HepG2 (cell line): ENCODE results near the gene GFRA1. TPM values are rescaled to one million over a fixed set of nuclear protein-coding genes. Genes with fewer than 3 reads are reported as not detected.

Experiments used
- ATAC-seq: fragments of 200-7000 bp; cut with Tn5 transposase; 3 replicates; pipeline ENCODE4 v1.9.1; 2020; ENCODE audit warnings: mild to moderate bottlenecking, moderate library complexity
- BruUV-seq: library from RNA; stranded (reverse); fragments of 400-500 nt; replicated peaks from 2 replicates; lab custom pipeline; 2021; lab: Mats Ljungman, UMichigan
- CTCF ChIA-PET: fragments of 300-600 bp; formaldehyde crosslinking; extraction: SDS; loops from one replicate; lab custom pipeline; 2021; ENCODE audit warnings: low total read pairs, inconsistent platforms, low intra/inter-chr PET ratio; lab: Yijun Ruan, JAX
- POLR2A ChIA-PET: fragments of 350-600 bp; sonication (Branson Sonifier 250); formaldehyde crosslinking; loops from one replicate; lab custom pipeline; 2020; ENCODE audit warnings: antibody characterized with exemption, inconsistent platforms; lab: Yijun Ruan, JAX
- DNase-seq: peaks from one replicate; pipeline ENCODE4 v3.0.0-alpha.2; 2015; ENCODE audit warnings: low spot score
- FAIRE-seq: peaks from 3 replicates; lab custom pipeline; 2011; peaks lifted over from hg19 to GRCh38; lab: Jason Lieb, UNC
- H2AFZ ChIP-seq: one replicate; pipeline ENCODE4 v1.6.1; 2011; ENCODE audit warnings: low read length, inconsistent platforms
- H3K27ac ChIP-seq: fragments of 300-600 bp; 3 replicates; pipeline ENCODE4 v1.8.0; 2011; ENCODE audit warnings: mixed run types, mild to moderate bottlenecking, mixed read lengths, low read length, inconsistent platforms; ENCODE audit not compliant: insufficient read depth; ENCODE audit errors: extremely low read length
- H3K27me3 ChIP-seq, 2 experiments: fragments of 200-600 bp in 1 of 2; 2 replicates in 1 of 2; 3 replicates in 1 of 2; pipeline versions ENCODE4 v1.6.0 to v1.8.0; 2011; ENCODE audit warnings: low read length in 2 of 2, mild to moderate bottlenecking in 2 of 2, moderate library complexity in 2 of 2, inconsistent platforms in 1 of 2; ENCODE audit not compliant: insufficient read depth in 2 of 2, control insufficient read depth in 1 of 2
- H3K36me3 ChIP-seq, 2 experiments: fragments of 200-600 bp in 1 of 2; replicated peaks in 1 of 2; 2 replicates in 1 of 2; 3 replicates in 1 of 2; pipeline versions ENCODE4 v1.5.1 to v1.8.0; 2011; ENCODE audit warnings: low read length in 2 of 2, inconsistent platforms in 1 of 2; ENCODE audit not compliant: insufficient read depth in 2 of 2, control insufficient read depth in 1 of 2
- H3K4me1 ChIP-seq: 2 replicates; pipeline ENCODE4 v1.5.1; 2012; ENCODE audit warnings: low read length, inconsistent platforms; ENCODE audit not compliant: insufficient read depth
- H3K4me2 ChIP-seq: 2 replicates; pipeline ENCODE4 v1.6.0; 2011; ENCODE audit warnings: low read depth, low read length, inconsistent platforms
- H3K4me3 ChIP-seq, 3 experiments: fragments of 200-600 bp in 1 of 3; sonication (generic), shearing (Covaris generic) in 1 of 3; replicated peaks in 1 of 3; 2 replicates each; pipeline ENCODE4 v1.5.1; 2011 to 2016; ENCODE audit warnings: low read length in 3 of 3, inconsistent platforms in 2 of 3, low read depth in 2 of 3, mild to moderate bottlenecking in 2 of 3, control low read depth in 1 of 3, mixed read lengths in 1 of 3; ENCODE audit not compliant: insufficient read depth in 1 of 3
- H3K79me2 ChIP-seq: one replicate; pipeline ENCODE4 v1.6.1; 2011; ENCODE audit warnings: low read length, inconsistent platforms; ENCODE audit not compliant: insufficient read depth
- H3K9ac ChIP-seq: 2 replicates; pipeline ENCODE4 v1.6.0; 2011; ENCODE audit warnings: mild to moderate bottlenecking, low read depth, low read length, inconsistent platforms; ENCODE audit not compliant: insufficient read depth
- H3K9me3 ChIP-seq: 2 replicates; pipeline ENCODE4 v1.5.1; 2012; ENCODE audit warnings: mild to moderate bottlenecking, low read length
- H4K20me1 ChIP-seq: 2 replicates; pipeline ENCODE4 v1.6.0; 2011; ENCODE audit warnings: inconsistent platforms, mild to moderate bottlenecking, low read length, moderate library complexity; ENCODE audit not compliant: insufficient read depth
- BCL6 ChIP-seq: IDR thresholded peaks from 2 replicates; pipeline ENCODE4 v1.6.1; 2016; ENCODE audit warnings: missing genetic modification reagents, missing compliant biosample characterization
- BORCS8-MEF2B ChIP-seq: sonication (generic); formaldehyde crosslinking; IDR thresholded peaks from 2 replicates; pipeline ENCODE4 v1.8.0; 2022; ENCODE audit warnings: mild to moderate bottlenecking, missing genetic modification reagents
- CAMTA2 ChIP-seq: sonication (generic); formaldehyde crosslinking; IDR thresholded peaks from 2 replicates; pipeline ENCODE4 v1.4.0; 2020; ENCODE audit warnings: mild to moderate bottlenecking, missing genetic modification reagents, borderline replicate concordance
- CBX5 ChIP-seq: sonication (generic); formaldehyde crosslinking; IDR thresholded peaks from 2 replicates; pipeline ENCODE4 v1.4.0; 2020; ENCODE audit warnings: missing genetic modification reagents, borderline replicate concordance
- FOXK1 ChIP-seq: sonication (generic); formaldehyde crosslinking; IDR thresholded peaks from 2 replicates; pipeline ENCODE4 v1.4.0; 2020; ENCODE audit warnings: low read depth, missing genetic modification reagents, borderline replicate concordance
- HNRNPUL1 ChIP-seq: fragments of 200-400 bp; formaldehyde crosslinking; IDR thresholded peaks from 2 replicates; pipeline ENCODE4 v1.6.1; 2017; ENCODE audit warnings: low read depth, mild to moderate bottlenecking, low read length, moderate library complexity
- KAT7 ChIP-seq: IDR thresholded peaks from 2 replicates; pipeline ENCODE4 v1.6.1; 2018; ENCODE audit warnings: borderline replicate concordance, missing compliant biosample characterization
- NFRKB ChIP-seq: fragments of 450-650 bp; IDR thresholded peaks from 2 replicates; pipeline ENCODE4 v1.6.1; 2017
- ONECUT2 ChIP-seq: sonication (generic); formaldehyde crosslinking; IDR thresholded peaks from 2 replicates; pipeline ENCODE4 v1.4.0; 2020; ENCODE audit warnings: missing genetic modification reagents
- SALL1 ChIP-seq: sonication (generic); formaldehyde crosslinking; IDR thresholded peaks from 2 replicates; pipeline ENCODE4 v1.8.0; 2022; ENCODE audit warnings: mild to moderate bottlenecking, missing genetic modification reagents
- SOX13 ChIP-seq, 3 experiments: fragments of 450-650 bp in 1 of 3; sonication (generic) in 1 of 3; formaldehyde crosslinking in 1 of 3; IDR thresholded peaks in 2 of 3; conservative IDR thresholded peaks in 1 of 3; 2 replicates each; pipeline versions ENCODE4 v1.5.0 to v1.6.1; 2016 to 2020; ENCODE audit warnings: antibody characterized with exemption in 1 of 3, mild to moderate bottlenecking in 1 of 3, missing compliant biosample characterization in 1 of 3, missing genetic modification reagents in 1 of 3, moderate library complexity in 1 of 3
- ZNF34 ChIP-seq: sonication (generic); formaldehyde crosslinking; IDR thresholded peaks from 2 replicates; pipeline ENCODE4 v1.4.0; 2020; ENCODE audit warnings: mild to moderate bottlenecking, missing genetic modification reagents, borderline replicate concordance
- ZNF550 ChIP-seq: sonication (generic); formaldehyde crosslinking; IDR thresholded peaks from 2 replicates; pipeline ENCODE4 v1.4.0; 2020; ENCODE audit warnings: mild to moderate bottlenecking, missing genetic modification reagents, borderline replicate concordance
- ZNF75D ChIP-seq: sonication (generic); formaldehyde crosslinking; IDR thresholded peaks from 2 replicates; pipeline ENCODE4 v1.8.1; 2023; ENCODE audit warnings: missing genetic modification reagents, mild to moderate bottlenecking, borderline replicate concordance
- ZNF782 ChIP-seq: sonication (generic); formaldehyde crosslinking; IDR thresholded peaks from 2 replicates; pipeline ENCODE4 v1.4.0; 2020; ENCODE audit warnings: missing genetic modification reagents, mild to moderate bottlenecking, borderline replicate concordance
- WGBS: methylation state at CpG from one replicate; pipeline ENCODE4 v1.1.6; 2017; ENCODE audit warnings: low lambda C conversion rate; 5-methylcytosine and 5-hydroxymethylcytosine counted together
- in situ Hi-C: cut with HindIII; loops from 2 replicates; pipeline ENCODE4 v1.10.0; 2017; ENCODE audit warnings: low pct_unique_long_range_greater_than_20kb; ENCODE audit not compliant: extremely low pct_ligation_motif_present
- intact Hi-C: fragments of 100-400 bp; cut with micrococcal nuclease; formaldehyde crosslinking; loops from one replicate; pipeline ENCODE4 v1.10.0; 2022; ENCODE audit not compliant: unreplicated experiment
- polyA plus RNA-seq, 8 experiments: library from polyadenylated mRNA; depleted of rRNA in 3 of 8; stranded (reverse) in 7 of 8; unstranded in 1 of 8; fragments of >200 nt; fragmentation: Illumina TruSeq in 4 of 8; extraction: Trizol in 4 of 8; gene quantifications; 2 replicates each; pipeline versions ENCODE4 v1.2.1 to v1.2.3, GENCODE V29; 2011 to 2016; ENCODE audit warnings: low read depth in 4 of 8, missing spikeins in 1 of 8, mixed read lengths in 1 of 8; ENCODE audit not compliant: insufficient read depth in 1 of 8
- total RNA-seq, 5 experiments: library from RNA; depleted of rRNA; stranded (reverse); fragments of >200 nt; fragmentation: Illumina TruSeq; extraction: Trizol; gene quantifications; 2 replicates each; pipeline ENCODE4 v1.2.3, GENCODE V29; 2016; ENCODE audit warnings: low read depth in 1 of 5
- TF ChIP-seq, protein P1 (sequence below): sonication (generic); formaldehyde crosslinking; IDR thresholded peaks from 2 replicates; pipeline ENCODE4 v1.9.0; 2021; ENCODE audit warnings: missing genetic modification reagents, borderline replicate concordance
- TF ChIP-seq, protein P2 (sequence below): sonication (generic); formaldehyde crosslinking; IDR thresholded peaks from 2 replicates; pipeline ENCODE4 v1.8.0; 2022; ENCODE audit warnings: low read depth, missing genetic modification reagents

The GFRA1 gene
- total and polyA plus RNA-seq, 2 of the 13 experiments (the other 11 are each of a cell fraction or from before 2014, with no cell fraction given), result not detected

- no TSS peak for BruUV-seq
- Histone ChIP-seq H3K27me3 (no peaks in the 10 kb centered on the region), H3K4me3 (no peak overlapping the region), H3K9ac (no peak overlapping the region), H3K4me1 (no peaks in the 10 kb centered on the region), H3K9me3 (no peaks in the 10 kb centered on the region)
- in situ Hi-C loops (no loop called here), intact Hi-C loops (no loop called here)
- no peak for DNase-seq
- ChIA-PET CTCF (no interaction called here), POLR2A (no interaction called here)
- TF ChIP-seq ZNF34 (CRISPR knock-in tag), result no peak
- TF ChIP-seq CBX5 (CRISPR knock-in tag), result no peak
- TF ChIP-seq ZNF782 (CRISPR knock-in tag), result no peak
- no peak for TF ChIP-seq ONECUT2 (CRISPR knock-in tag)
- TF ChIP-seq SALL1, result no peak
- TF ChIP-seq, protein P1, sequence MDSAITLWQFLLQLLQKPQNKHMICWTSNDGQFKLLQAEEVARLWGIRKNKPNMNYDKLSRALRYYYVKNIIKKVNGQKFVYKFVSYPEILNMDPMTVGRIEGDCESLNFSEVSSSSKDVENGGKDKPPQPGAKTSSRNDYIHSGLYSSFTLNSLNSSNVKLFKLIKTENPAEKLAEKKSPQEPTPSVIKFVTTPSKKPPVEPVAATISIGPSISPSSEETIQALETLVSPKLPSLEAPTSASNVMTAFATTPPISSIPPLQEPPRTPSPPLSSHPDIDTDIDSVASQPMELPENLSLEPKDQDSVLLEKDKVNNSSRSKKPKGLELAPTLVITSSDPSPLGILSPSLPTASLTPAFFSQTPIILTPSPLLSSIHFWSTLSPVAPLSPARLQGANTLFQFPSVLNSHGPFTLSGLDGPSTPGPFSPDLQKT (CRISPR knock-in tag), result no peak
- TF ChIP-seq, protein P2, sequence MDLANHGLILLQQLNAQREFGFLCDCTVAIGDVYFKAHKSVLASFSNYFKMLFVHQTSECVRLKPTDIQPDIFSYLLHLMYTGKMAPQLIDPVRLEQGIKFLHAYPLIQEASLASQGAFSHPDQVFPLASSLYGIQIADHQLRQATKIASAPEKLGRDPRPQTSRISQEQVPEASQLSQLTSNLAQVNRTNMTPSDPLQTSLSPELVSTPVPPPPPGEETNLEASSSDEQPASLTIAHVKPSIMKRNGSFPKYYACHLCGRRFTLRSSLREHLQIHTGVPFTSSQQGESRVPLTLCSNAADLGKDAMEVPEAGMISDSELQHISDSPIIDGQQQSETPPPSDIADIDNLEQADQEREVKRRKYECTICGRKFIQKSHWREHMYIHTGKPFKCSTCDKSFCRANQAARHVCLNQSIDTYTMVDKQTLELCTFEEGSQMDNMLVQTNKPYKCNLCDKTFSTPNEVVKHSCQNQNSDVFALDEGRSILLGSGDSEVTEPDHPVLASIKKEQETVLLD (CRISPR knock-in tag), result no peak
- no peak for TF ChIP-seq KAT7 (CRISPR knock-in tag)
- TF ChIP-seq NFRKB, result no peak
- TF ChIP-seq BCL6 (CRISPR knock-in tag), result no peak
- TF ChIP-seq ZNF75D (CRISPR knock-in tag), result no peak
- no peak for TF ChIP-seq BORCS8-MEF2B
- no peak for TF ChIP-seq SOX13 (IDR thresholded peaks at IDR 0.05)
- no peak for TF ChIP-seq SOX13 (CRISPR knock-in tag; conservative IDR thresholded peaks at IDR 0.05 in 1 of 2, IDR thresholded peaks at IDR 0.05 in 1 of 2)
- no peak for TF ChIP-seq HNRNPUL1
- no peak for TF ChIP-seq FOXK1
- no peak for TF ChIP-seq ZNF550
- no peak for TF ChIP-seq CAMTA2 (CRISPR knock-in tag)
- TF ChIP-seq, all 625 proteins: peak for 0
- Histone ChIP-seq H2AFZ (no peak overlapping the region), H4K20me1 (no peaks in the 10 kb centered on the region), H3K36me3 (no peaks in the 10 kb centered on the region), H3K4me2 (no peak overlapping the region), H3K79me2 (no peaks in the 10 kb centered on the region), H3K27ac (no peak overlapping the region)
- FAIRE-seq, result no peak
- ATAC-seq, result no peak
- WGBS, result 1% methylated on average over 8 of the region's 8 CpGs
Measured at GRCh38 chr10:116241085-116241484, 31.9 kb downstream of the GFRA1 start.
